ENCODE results near the gene PCDH8.

DNA sequence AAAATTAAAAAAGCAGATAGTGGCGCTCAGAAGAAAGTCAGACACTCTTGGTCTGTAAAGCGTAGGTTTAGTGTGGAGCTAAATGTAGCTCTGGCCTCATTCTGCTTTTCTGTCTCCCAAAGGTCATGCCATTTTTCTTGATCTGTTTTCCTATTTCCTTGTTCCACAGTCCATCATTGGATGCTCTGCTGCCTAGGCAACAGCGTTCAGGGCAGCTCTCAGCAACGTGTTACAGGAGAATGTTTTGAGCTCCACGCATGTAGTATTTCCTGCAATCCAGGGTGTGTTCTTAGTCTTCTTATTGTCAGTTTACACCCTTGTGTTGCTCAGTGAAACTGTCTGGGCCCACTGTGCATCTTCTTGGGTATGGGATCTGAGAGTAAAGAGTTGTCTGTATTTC, 46.0 kb upstream of the PCDH8 start:
- TF ChIP-seq POLR2A (IDR thresholded peaks at IDR 0.05) (no peak), CTCF (IDR thresholded peaks at IDR 0.05) (no peak), POLR2AphosphoS5 (IDR thresholded peaks at IDR 0.05) (no peak), EP300 (IDR thresholded peaks at IDR 0.05) (no peak)

Data from gastroesophageal sphincter (tissue), 3 donors.